ENCODE results near the gene FMNL3. TPM values are rescaled to one million over a fixed set of nuclear protein-coding genes. Genes with fewer than 3 reads are reported as not detected.

The FMNL3 gene
- total RNA-seq, 1 experiment from 2014 or later: 16.4 TPM

GRCh38 chr12:49603721-49604120 lies 103.5 kb downstream of the FMNL3 start:
- no peak for DNase-seq (ENCODE audit: low spot score)

- DNase-seq (ENCODE audit: low spot score): no peak
These were observed 107.2 kb downstream of the FMNL3 start for GRCh38 chr12:49599961-49600360.

DNA sequence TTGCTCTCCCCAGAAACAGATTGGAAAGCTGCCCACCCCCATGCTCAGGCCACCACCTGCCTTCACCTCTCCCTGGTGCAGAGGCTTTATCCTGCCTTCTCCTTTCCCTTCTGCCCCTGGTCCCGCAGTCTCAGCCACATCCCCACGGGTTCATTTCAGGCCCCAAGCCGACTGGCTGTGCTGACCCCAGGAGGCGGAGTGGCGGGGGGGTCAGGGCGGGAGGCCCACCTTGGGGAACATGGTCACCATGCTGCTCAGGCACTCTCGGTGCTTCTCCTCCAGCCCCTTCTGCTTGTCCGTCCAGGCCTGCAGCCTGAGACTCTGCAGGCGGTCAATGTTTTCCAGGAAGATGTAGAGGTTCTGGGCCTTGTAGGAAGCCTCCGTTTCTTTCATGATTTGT lies 108.7 kb downstream of the FMNL3 start:
- DNase-seq (ENCODE audit: low spot score): no peak

- DNase-seq (ENCODE audit: low spot score): no peak
These were observed 118.3 kb downstream of the FMNL3 start for GRCh38 chr12:49588721-49589516.

GRCh38 chr12:49588281-49588680 lies 118.9 kb downstream of the FMNL3 start:
- no peak for DNase-seq (ENCODE audit: low spot score)

- DNase-seq (ENCODE audit: low spot score): no peak
These were observed 119.9 kb downstream of the FMNL3 start for GRCh38 chr12:49587174-49587908.

Other genes starting within 250 kb of the FMNL3 start
- 5.4 and 7.1 TPM in 2 replicates for gene KCNH3, start 168.4 kb downstream of the FMNL3 start, total RNA-seq (2014; rRNA removed; shearing (Covaris generic))
- 66.5 and 79.5 TPM in 2 replicates for gene MCRS1, start 139.3 kb downstream of the FMNL3 start, total RNA-seq (2014; rRNA removed; shearing (Covaris generic))
- gene FAM186B, start 101.8 kb downstream of the FMNL3 start, total RNA-seq (2014; rRNA removed; shearing (Covaris generic)): 0.05 and 0.55 TPM in 2 replicates
- gene PRPF40B, start 83.8 kb downstream of the FMNL3 start, total RNA-seq (2014; rRNA removed; shearing (Covaris generic)): 9.1 and 13.9 TPM in 2 replicates
- 242 and 305 TPM in 2 replicates for gene TMBIM6, start 34.2 kb upstream of the FMNL3 start, total RNA-seq (2014; rRNA removed; shearing (Covaris generic))
- 12.1 and 12.6 TPM in 2 replicates for gene NCKAP5L, start 121.0 kb upstream of the FMNL3 start, total RNA-seq (2014; rRNA removed; shearing (Covaris generic))
- 1.5 and 2.1 TPM in 2 replicates for gene BCDIN3D, start 135.7 kb upstream of the FMNL3 start, total RNA-seq (2014; rRNA removed; shearing (Covaris generic))
- gene FAIM2, start 196.5 kb upstream of the FMNL3 start, total RNA-seq (2014; rRNA removed; shearing (Covaris generic)): not detected in 2 replicates
- not detected in 2 replicates for gene AQP2, start 243.3 kb upstream of the FMNL3 start, total RNA-seq (2014; rRNA removed; shearing (Covaris generic))

Measured in A172 (cell line).